Vagina (tissue), 2 donors: ENCODE measurements around the gene CCDC40. TPM values are rescaled to one million over a fixed set of nuclear protein-coding genes. Genes with fewer than 3 reads are reported as not detected.

Experiments
- DNase-seq, 2 donors: peaks; one replicate each; pipeline ENCODE4 v3.0.0-alpha.2; 2017; ENCODE audit errors: extremely low spot score in 2 of 2
- H3K27ac ChIP-seq: fragments of 200-600 bp; sonication (generic); one replicate; pipeline ENCODE4 v1.5.1; 2019
- H3K27me3 ChIP-seq: fragments of 200-600 bp; sonication (generic); one replicate; pipeline ENCODE4 v1.5.1; 2019
- H3K36me3 ChIP-seq, 2 donors: fragments of 200-600 bp; sonication (generic); one replicate each; pipeline ENCODE4 v1.5.1; 2017 to 2019
- H3K4me1 ChIP-seq: fragments of 200-600 bp; sonication (generic); one replicate; pipeline ENCODE4 v1.5.1; 2019
- H3K4me3 ChIP-seq, 2 donors: fragments of 200-600 bp; sonication (generic); 1 replicate in 1 of 2; 2 replicates in 1 of 2; pipeline ENCODE4 v1.5.1; 2016 to 2019
- H3K9me3 ChIP-seq: fragments of 200-600 bp; sonication (generic); one replicate; pipeline ENCODE4 v1.5.1; 2019
- CTCF ChIP-seq, 3 experiments: fragments of 450-650 bp in 2 of 3; fragments of 200-600 bp in 1 of 3; sonication (generic) in 1 of 3; IDR thresholded peaks; one replicate each; pipeline ENCODE4 v1.5.1; 2017 to 2019; ENCODE audit warnings: antibody characterized with exemption in 3 of 3, mild to moderate bottlenecking in 2 of 3, moderate library complexity in 2 of 3
- POLR2A ChIP-seq, 2 donors: fragments of 450-650 bp; IDR thresholded peaks; one replicate each; pipeline ENCODE4 v1.6.1; 2017; ENCODE audit warnings: antibody characterized with exemption in 2 of 2, mild to moderate bottlenecking in 2 of 2, moderate library complexity in 2 of 2
- POLR2AphosphoS5 ChIP-seq, 2 donors: sonication (generic); formaldehyde crosslinking; IDR thresholded peaks; one replicate each; pipeline ENCODE4 v1.9.0; 2017; ENCODE audit warnings: antibody characterized with exemption in 2 of 2, mild to moderate bottlenecking in 2 of 2, low read depth in 1 of 2; ENCODE audit not compliant: insufficient read depth in 1 of 2
- intact Hi-C: fragments of 100-400 bp; cut with DNase I; formaldehyde crosslinking; loops from one replicate; pipeline ENCODE4 v1.15.1; 2023
- total RNA-seq: library from RNA; depleted of rRNA; stranded (reverse); fragments of >200 nt; gene quantifications from one replicate; pipeline ENCODE4 v1.2.3, GENCODE V29; 2016

The CCDC40 gene
- total RNA-seq, 1 donor from 2014 or later: 9.3 TPM

GRCh38 chr17:80030730-80031410 lies 5.6 kb upstream of the CCDC40 start:
- H3K36me3 ChIP-seq: no peaks in the 10 kb centered on the region
- intact Hi-C loops: no loop called here
- TF ChIP-seq POLR2AphosphoS5 (IDR thresholded peaks at IDR 0.05; ENCODE audit: insufficient read depth in 1 of 2, low read depth in 1 of 2): peak in 1 of 2 donors; percentile 49
- TF ChIP-seq POLR2A (IDR thresholded peaks at IDR 0.05): no peak
- no peak for DNase-seq
- H3K9me3 ChIP-seq: no peaks in the 10 kb centered on the region
- peaks cover 69% of the 10 kb centered on the region for H3K4me1 ChIP-seq
- H3K27ac ChIP-seq: no peak overlapping the region
- H3K4me3 ChIP-seq: no peak overlapping the region
- H3K27me3 ChIP-seq: no peaks in the 10 kb centered on the region

GRCh38 chr17:80031691-80032430 lies 4.6 kb upstream of the CCDC40 start:
- Histone ChIP-seq H3K9me3 (no peaks in the 10 kb centered on the region), H3K4me1 (peaks cover 62% of the 10 kb centered on the region), H3K4me3 (no peak overlapping the region), H3K27ac (no peak overlapping the region), H3K36me3 (no peaks in the 10 kb centered on the region), H3K27me3 (no peaks in the 10 kb centered on the region)
- TF ChIP-seq POLR2AphosphoS5 (IDR thresholded peaks at IDR 0.05; ENCODE audit: insufficient read depth in 1 of 2, low read depth in 1 of 2): no peak
- no peak for TF ChIP-seq POLR2A (IDR thresholded peaks at IDR 0.05)
- TF ChIP-seq CTCF (IDR thresholded peaks at IDR 0.05): no peak
- intact Hi-C loops: loop anchor here (2.0 kb wide), 1 partner anchor 23 kb away; no protein-coding TSS in a partner anchor
- DNase-seq: no peak

- intact Hi-C loops: loop anchor here (2.0 kb wide), 1 partner anchor 24 kb away; no protein-coding TSS in a partner anchor
- Histone ChIP-seq H3K36me3 (no peaks in the 10 kb centered on the region), H3K4me3 (no peak overlapping the region), H3K4me1 (peaks cover 66% of the 10 kb centered on the region), H3K27ac (no peak overlapping the region), H3K27me3 (no peaks in the 10 kb centered on the region), H3K9me3 (no peaks in the 10 kb centered on the region)
- no peak for TF ChIP-seq POLR2A (IDR thresholded peaks at IDR 0.05)
- TF ChIP-seq CTCF (IDR thresholded peaks at IDR 0.05): no peak
- no peak for TF ChIP-seq POLR2AphosphoS5 (IDR thresholded peaks at IDR 0.05; ENCODE audit: insufficient read depth in 1 of 2, low read depth in 1 of 2)
- no peak for DNase-seq
These were observed 3.7 kb upstream of the CCDC40 start for GRCh38 chr17:80032614-80033171.

- no peak overlapping the region for H3K4me3 ChIP-seq
- no peak for DNase-seq
- no peaks in the 10 kb centered on the region for H3K9me3 ChIP-seq
- TF ChIP-seq CTCF (IDR thresholded peaks at IDR 0.05) (no peak), POLR2AphosphoS5 (IDR thresholded peaks at IDR 0.05; ENCODE audit: insufficient read depth in 1 of 2, low read depth in 1 of 2) (no peak), POLR2A (IDR thresholded peaks at IDR 0.05) (no peak)
- no peak overlapping the region for H3K27ac ChIP-seq
- peaks cover 55% of the 10 kb centered on the region for H3K4me1 ChIP-seq
- H3K36me3 ChIP-seq: no peaks in the 10 kb centered on the region
- intact Hi-C loops: loop anchor here (2.0 kb wide), 1 partner anchor 25 kb away; no protein-coding TSS in a partner anchor
- no peaks in the 10 kb centered on the region for H3K27me3 ChIP-seq
These were observed 2.6 kb upstream of the CCDC40 start for GRCh38 chr17:80033840-80034239.

- DNase-seq: no peak
- peak overlapping the region; percentile 88 for H3K27ac ChIP-seq
- no peaks in the 10 kb centered on the region for H3K27me3 ChIP-seq
- H3K4me1 ChIP-seq: peaks cover 43% of the 10 kb centered on the region
- intact Hi-C loops: no loop called here
- H3K4me3 ChIP-seq: peak overlapping the region; percentile 71 to 86
- TF ChIP-seq CTCF (IDR thresholded peaks at IDR 0.05) (no peak), POLR2AphosphoS5 (IDR thresholded peaks at IDR 0.05; ENCODE audit: insufficient read depth in 1 of 2, low read depth in 1 of 2) (peak in 1 of 2 donors; percentile 34)
- no peaks in the 10 kb centered on the region for H3K36me3 ChIP-seq
- H3K9me3 ChIP-seq: no peaks in the 10 kb centered on the region
These were observed 1.4 kb upstream of the CCDC40 start for GRCh38 chr17:80034791-80035686.
